K562 (cell line): ENCODE data around the gene LDAF1. TPM values are rescaled to one million over a fixed set of nuclear protein-coding genes. Genes with fewer than 3 reads are reported as not detected.

ENCODE experiments used
- ARNT ChIP-seq, 2 experiments: fragments of 450-650 bp; IDR thresholded peaks; 2 replicates each; pipeline ENCODE4 v1.6.1; 2016; ENCODE audit warnings: mild to moderate bottlenecking in 1 of 2
- ATF1 ChIP-seq, 2 experiments: fragments of 450-650 bp in 1 of 2; IDR thresholded peaks; 2 replicates each; pipeline ENCODE4 v1.6.1; 2016; ENCODE audit warnings: missing compliant biosample characterization in 1 of 2, missing genetic modification characterization in 1 of 2
- CC2D1A ChIP-seq: fragments of 450-650 bp; IDR thresholded peaks from 2 replicates; pipeline ENCODE4 v1.6.1; 2017; ENCODE audit warnings: mild to moderate bottlenecking
- CTCFL ChIP-seq: IDR thresholded peaks from 2 replicates; pipeline ENCODE4 v1.6.1; 2011; ENCODE audit warnings: borderline replicate concordance, low read depth, mild to moderate bottlenecking, moderate library complexity, low read length; ENCODE audit not compliant: insufficient read depth, poor library complexity, severe bottlenecking
- FOS ChIP-seq: IDR thresholded peaks from 3 replicates; pipeline ENCODE4 v1.6.1; 2011; ENCODE audit not compliant: insufficient read length; ENCODE audit errors: extremely low read depth
- FOSL1 ChIP-seq: fragments of 200-800 bp; sonication (Bioruptor generic); conservative IDR thresholded peaks from 2 replicates; pipeline ENCODE4 v1.6.1; 2016; ENCODE audit warnings: missing genetic modification characterization, missing compliant biosample characterization
- GABPA ChIP-seq: fragments of 200-800 bp; sonication (Bioruptor generic); conservative IDR thresholded peaks from 2 replicates; pipeline ENCODE4 v1.6.1; 2016; ENCODE audit warnings: low read depth, missing genetic modification characterization, missing compliant biosample characterization
- GATAD2B ChIP-seq: fragments of 450-650 bp; IDR thresholded peaks from 2 replicates; pipeline ENCODE4 v1.6.1; 2017; ENCODE audit warnings: mild to moderate bottlenecking, borderline replicate concordance
- ILF3 ChIP-seq: fragments of 450-650 bp; IDR thresholded peaks from 2 replicates; pipeline ENCODE4 v1.6.1; 2018; ENCODE audit warnings: antibody characterized with exemption, mild to moderate bottlenecking, moderate library complexity, borderline replicate concordance
- MAFG ChIP-seq: fragments of 450-650 bp; conservative IDR thresholded peaks from 2 replicates; pipeline ENCODE4 v1.6.1; 2016; ENCODE audit warnings: missing genetic modification characterization, missing compliant biosample characterization
- MYC ChIP-seq, 2 experiments: fragments of 250-450 bp in 1 of 2; sonication (Bioruptor Pico) in 1 of 2; IDR thresholded peaks; 2 replicates each; pipeline versions ENCODE4 v1.5.1 to v1.6.1; 2012 to 2021; ENCODE audit warnings: low read depth in 2 of 2, borderline replicate concordance in 1 of 2, improper control_type of control experiment in 1 of 2, low read length in 1 of 2, mild to moderate bottlenecking in 1 of 2, moderate library complexity in 1 of 2
- NKRF ChIP-seq: fragments of 450-650 bp; IDR thresholded peaks from 2 replicates; pipeline ENCODE4 v1.6.1; 2016; ENCODE audit warnings: borderline replicate concordance
- RBM39 ChIP-seq: fragments of 200-400 bp; formaldehyde crosslinking; optimal IDR thresholded peaks from 2 replicates; pipeline ENCODE3; 2018; ENCODE audit warnings: low read depth, low read length
- SIN3A ChIP-seq, 2 experiments: fragments of 150-350 bp in 1 of 2; IDR thresholded peaks; 2 replicates each; pipeline ENCODE4 v1.6.1; 2011 to 2016; ENCODE audit warnings: borderline replicate concordance in 2 of 2, low read depth in 2 of 2, low read length in 2 of 2, mild to moderate bottlenecking in 2 of 2, moderate library complexity in 2 of 2; ENCODE audit not compliant: control insufficient read depth in 1 of 2
- STAT5A ChIP-seq: IDR thresholded peaks from 2 replicates; pipeline ENCODE4 v1.6.1; 2012; ENCODE audit warnings: low read length, inconsistent platforms, borderline replicate concordance
- TAF7 ChIP-seq: fragments of 450-650 bp; IDR thresholded peaks from 2 replicates; pipeline ENCODE4 v1.6.1; 2016; ENCODE audit warnings: missing genetic modification characterization, missing compliant biosample characterization
- TCF7L2 ChIP-seq: fragments of 150-350 bp; IDR thresholded peaks from 2 replicates; pipeline ENCODE4 v1.6.1; 2016; ENCODE audit warnings: low read depth, mild to moderate bottlenecking, low read length, moderate library complexity
- THRAP3 ChIP-seq: fragments of 450-650 bp; IDR thresholded peaks from 2 replicates; pipeline ENCODE4 v1.6.1; 2016; ENCODE audit warnings: mild to moderate bottlenecking, inconsistent platforms, borderline replicate concordance
- ZKSCAN1 ChIP-seq: fragments of 150-350 bp; IDR thresholded peaks from 2 replicates; pipeline ENCODE4 v1.6.1; 2016; ENCODE audit warnings: low read depth, low read length
- ZNF707 ChIP-seq: fragments of 250-450 bp; sonication (Bioruptor Pico); conservative IDR thresholded peaks from 2 replicates; pipeline ENCODE4 v1.8.0; 2022; ENCODE audit warnings: inconsistent platforms, mild to moderate bottlenecking, moderate library complexity
- polyA plus RNA-seq, 8 experiments: library from polyadenylated mRNA; depleted of rRNA in 4 of 8; stranded (reverse) in 5 of 8; unstranded in 3 of 8; fragments of >200 nt; fragmentation: Nextera tagmentation in 2 of 8; fragmentation: Illumina TruSeq in 1 of 8; extraction: Ambion mirVana in 2 of 8; extraction: Trizol in 1 of 8; gene quantifications; 2 replicates each; pipeline versions ENCODE4 v1.2.1 to v1.2.3, GENCODE V29; 2011 to 2014; ENCODE audit warnings: inconsistent platforms in 1 of 8, missing spikeins in 1 of 8
- total RNA-seq, 7 experiments: library from RNA; depleted of rRNA in 6 of 7; stranded (reverse); fragments of >200 nt in 6 of 7; fragmentation: Illumina TruSeq in 2 of 7; extraction: Trizol in 2 of 7; gene quantifications; 2 replicates each; pipeline versions ENCODE4 v1.2.1 to v1.2.3, GENCODE V29; 2011 to 2021; ENCODE audit warnings: low replicate concordance in 1 of 7
- TF ChIP-seq, protein P1 (sequence below): fragments of 450-650 bp; IDR thresholded peaks from 2 replicates; pipeline ENCODE4 v1.7.1; 2018; ENCODE audit warnings: mild to moderate bottlenecking, low read depth; ENCODE audit not compliant: partially characterized antibody

The LDAF1 gene
- total and polyA plus RNA-seq, 9 of the 15 experiments (the other 6 are each of a cell fraction or from before 2014, with no cell fraction given): 7.0 to 20.1 (median 12.5) TPM

GRCh38 chr16:21156767-21157467 lies 1.6 kb upstream of the LDAF1 start (continued):
- TF ChIP-seq CTCFL: no peak
- TF ChIP-seq MYC (IDR thresholded peaks at IDR 0.05; ENCODE audit: low read depth, low read length): no peak
- no peak for TF ChIP-seq MYC (CRISPR knock-in tag; IDR thresholded peaks at IDR 0.05; ENCODE audit: borderline replicate concordance, low read depth)
- TF ChIP-seq MAFG (tag): peak; percentile 26; the same call in 1 of the 2 replicates
- TF ChIP-seq CC2D1A: 0 out of 2 replicates have a peak, but pooled peaks have one; percentile 40
- TF ChIP-seq FOSL1 (tag): 0 out of 2 replicates have a peak, but pooled peaks have one; percentile 39
- TF ChIP-seq, protein P1, sequence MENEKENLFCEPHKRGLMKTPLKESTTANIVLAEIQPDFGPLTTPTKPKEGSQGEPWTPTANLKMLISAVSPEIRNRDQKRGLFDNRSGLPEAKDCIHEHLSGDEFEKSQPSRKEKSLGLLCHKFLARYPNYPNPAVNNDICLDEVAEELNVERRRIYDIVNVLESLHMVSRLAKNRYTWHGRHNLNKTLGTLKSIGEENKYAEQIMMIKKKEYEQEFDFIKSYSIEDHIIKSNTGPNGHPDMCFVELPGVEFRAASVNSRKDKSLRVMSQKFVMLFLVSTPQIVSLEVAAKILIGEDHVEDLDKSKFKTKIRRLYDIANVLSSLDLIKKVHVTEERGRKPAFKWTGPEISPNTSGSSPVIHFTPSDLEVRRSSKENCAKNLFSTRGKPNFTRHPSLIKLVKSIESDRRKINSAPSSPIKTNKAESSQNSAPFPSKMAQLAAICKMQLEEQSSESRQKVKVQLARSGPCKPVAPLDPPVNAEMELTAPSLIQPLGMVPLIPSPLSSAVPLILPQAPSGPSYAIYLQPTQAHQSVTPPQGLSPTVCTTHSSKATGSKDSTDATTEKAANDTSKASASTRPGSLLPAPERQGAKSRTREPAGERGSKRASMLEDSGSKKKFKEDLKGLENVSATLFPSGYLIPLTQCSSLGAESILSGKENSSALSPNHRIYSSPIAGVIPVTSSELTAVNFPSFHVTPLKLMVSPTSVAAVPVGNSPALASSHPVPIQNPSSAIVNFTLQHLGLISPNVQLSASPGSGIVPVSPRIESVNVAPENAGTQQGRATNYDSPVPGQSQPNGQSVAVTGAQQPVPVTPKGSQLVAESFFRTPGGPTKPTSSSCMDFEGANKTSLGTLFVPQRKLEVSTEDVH: no peak
- no peak for TF ChIP-seq ZKSCAN1
- no peak for TF ChIP-seq ZNF707 (CRISPR knock-in tag)
- TF ChIP-seq GABPA (tag): no peak
- TF ChIP-seq FOS: no peak
- no peak for TF ChIP-seq THRAP3
- TF ChIP-seq SIN3A (IDR thresholded peaks at IDR 0.05; ENCODE audit: borderline replicate concordance in 2 of 2, control insufficient read depth in 1 of 2, low read depth in 2 of 2, low read length in 2 of 2): no peak
- TF ChIP-seq NKRF: no peak
- no peak for TF ChIP-seq GATAD2B
- no peak for TF ChIP-seq RBM39
- 0 out of 4 replicates have a peak, but pooled peaks of 1 of the 2 experiments have one; percentile 49 for TF ChIP-seq ARNT (IDR thresholded peaks at IDR 0.05)
- TF ChIP-seq TCF7L2: no peak
- no peak for TF ChIP-seq ATF1 (CRISPR knock-in tag; IDR thresholded peaks at IDR 0.05)
- no peak for TF ChIP-seq ATF1 (tag; IDR thresholded peaks at IDR 0.05)
- TF ChIP-seq TAF7 (tag): no peak
- TF ChIP-seq ILF3: no peak
- TF ChIP-seq STAT5A: no peak
